Measurements from ENCODE around the gene SCFD2.

DNA sequence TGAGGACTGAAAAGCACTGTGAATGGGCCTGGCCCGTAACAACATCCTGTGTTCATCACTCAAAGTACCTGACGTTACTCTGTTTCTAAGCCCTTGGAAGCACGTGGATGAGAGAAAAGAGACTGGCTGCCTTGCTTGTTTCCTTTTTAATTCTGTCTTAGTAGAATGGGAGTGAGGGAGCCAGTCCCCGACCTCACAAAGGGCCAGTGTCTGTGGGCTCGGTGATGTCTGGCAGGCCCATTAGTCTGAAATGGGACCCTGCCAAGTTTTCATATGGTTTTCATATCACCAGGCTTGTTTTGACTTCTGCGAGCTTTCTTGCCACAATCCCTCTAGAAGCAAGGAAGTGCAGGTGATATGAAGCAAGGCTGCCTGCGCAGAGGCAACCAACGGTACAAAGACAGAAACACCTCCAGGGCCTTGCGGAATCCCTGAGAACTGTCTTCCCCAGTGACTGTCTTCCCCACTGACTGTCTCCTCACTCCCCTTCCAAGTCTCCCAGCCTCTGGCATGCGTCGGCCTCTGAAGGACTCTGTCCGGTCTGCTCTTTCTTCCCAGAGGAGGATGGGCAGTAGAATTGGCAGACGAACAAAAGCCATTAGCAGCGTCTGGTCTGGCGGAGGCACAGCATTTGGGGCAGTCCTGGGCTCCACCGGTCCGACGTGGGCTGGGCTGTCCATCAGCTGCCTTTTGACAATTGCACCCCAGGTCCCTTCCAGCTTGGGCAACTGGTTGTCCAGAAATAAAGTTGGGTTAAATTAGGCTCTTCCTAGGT, 524.0 kb downstream of the SCFD2 start:
- no peak for TF ChIP-seq ZNF138 (CRISPR knock-in tag; conservative IDR thresholded peaks at IDR 0.05)
- TF ChIP-seq, protein P1, sequence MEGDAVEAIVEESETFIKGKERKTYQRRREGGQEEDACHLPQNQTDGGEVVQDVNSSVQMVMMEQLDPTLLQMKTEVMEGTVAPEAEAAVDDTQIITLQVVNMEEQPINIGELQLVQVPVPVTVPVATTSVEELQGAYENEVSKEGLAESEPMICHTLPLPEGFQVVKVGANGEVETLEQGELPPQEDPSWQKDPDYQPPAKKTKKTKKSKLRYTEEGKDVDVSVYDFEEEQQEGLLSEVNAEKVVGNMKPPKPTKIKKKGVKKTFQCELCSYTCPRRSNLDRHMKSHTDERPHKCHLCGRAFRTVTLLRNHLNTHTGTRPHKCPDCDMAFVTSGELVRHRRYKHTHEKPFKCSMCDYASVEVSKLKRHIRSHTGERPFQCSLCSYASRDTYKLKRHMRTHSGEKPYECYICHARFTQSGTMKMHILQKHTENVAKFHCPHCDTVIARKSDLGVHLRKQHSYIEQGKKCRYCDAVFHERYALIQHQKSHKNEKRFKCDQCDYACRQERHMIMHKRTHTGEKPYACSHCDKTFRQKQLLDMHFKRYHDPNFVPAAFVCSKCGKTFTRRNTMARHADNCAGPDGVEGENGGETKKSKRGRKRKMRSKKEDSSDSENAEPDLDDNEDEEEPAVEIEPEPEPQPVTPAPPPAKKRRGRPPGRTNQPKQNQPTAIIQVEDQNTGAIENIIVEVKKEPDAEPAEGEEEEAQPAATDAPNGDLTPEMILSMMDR (IDR thresholded peaks at IDR 0.05), result no peak

All from WTC11 (cell line).